A673 (cell line): ENCODE measurements around the gene MAN2B1.
"Not testable (repeated sequence)": the region's sequence is repeated elsewhere in the genome, so short reads cannot be mapped to it uniquely, and the experiment has no call there.

ENCODE experiments used
- EZH2 ChIP-seq: fragments of 200-600 bp; sonication (generic); IDR thresholded peaks from 2 replicates; pipeline ENCODE4 v1.6.1; 2017; ENCODE audit warnings: borderline replicate concordance, low read depth, mild to moderate bottlenecking, mixed read lengths, antibody characterized with exemption, low read length; ENCODE audit not compliant: poor library complexity, severe bottlenecking
- TF ChIP-seq, protein P1 (sequence below): fragments of 300-800, 200-600 bp; sonication (generic); conservative IDR thresholded peaks from 2 replicates; pipeline ENCODE4 v1.5.1; 2017; ENCODE audit warnings: low read depth, mild to moderate bottlenecking, antibody characterized with exemption, low read length, moderate library complexity, mixed read lengths

DNA sequence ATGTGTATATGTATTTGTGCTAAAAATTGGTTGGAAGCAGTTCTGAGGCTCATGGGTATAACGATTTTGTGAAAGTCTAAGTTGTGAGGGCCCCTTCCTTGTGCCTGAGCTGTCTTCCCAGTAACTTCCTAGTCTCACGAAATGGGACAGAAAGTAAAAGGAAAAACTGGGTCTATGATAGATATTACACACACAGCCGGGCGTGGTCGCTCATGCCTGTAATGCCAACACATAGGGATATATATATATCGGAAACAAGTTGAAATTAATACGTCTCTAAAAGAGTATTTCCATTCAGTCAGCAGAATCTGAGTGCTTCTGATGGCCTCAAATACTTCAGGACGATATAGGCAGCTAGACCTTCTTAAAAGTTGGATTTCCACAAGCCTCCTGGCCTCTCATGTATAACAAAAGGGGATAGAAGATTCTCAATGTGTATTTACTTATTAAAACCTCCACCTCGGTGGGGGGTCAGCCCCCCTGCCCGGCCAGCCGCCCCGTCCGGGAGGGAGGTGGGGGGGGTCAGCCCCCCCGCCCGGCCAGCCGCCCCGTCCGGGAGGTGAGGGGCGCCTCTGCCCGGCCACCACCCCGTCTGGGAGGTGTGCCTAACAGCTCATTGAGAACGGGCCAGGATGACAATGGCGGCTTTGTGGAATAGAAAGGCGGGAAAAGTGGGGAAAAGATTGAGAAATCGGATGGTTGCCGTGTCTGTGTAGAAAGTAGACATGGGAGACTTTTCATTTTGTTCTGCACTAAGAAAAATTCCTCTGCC is 45.1 kb downstream of the MAN2B1 start:
- TF ChIP-seq, protein P1, sequence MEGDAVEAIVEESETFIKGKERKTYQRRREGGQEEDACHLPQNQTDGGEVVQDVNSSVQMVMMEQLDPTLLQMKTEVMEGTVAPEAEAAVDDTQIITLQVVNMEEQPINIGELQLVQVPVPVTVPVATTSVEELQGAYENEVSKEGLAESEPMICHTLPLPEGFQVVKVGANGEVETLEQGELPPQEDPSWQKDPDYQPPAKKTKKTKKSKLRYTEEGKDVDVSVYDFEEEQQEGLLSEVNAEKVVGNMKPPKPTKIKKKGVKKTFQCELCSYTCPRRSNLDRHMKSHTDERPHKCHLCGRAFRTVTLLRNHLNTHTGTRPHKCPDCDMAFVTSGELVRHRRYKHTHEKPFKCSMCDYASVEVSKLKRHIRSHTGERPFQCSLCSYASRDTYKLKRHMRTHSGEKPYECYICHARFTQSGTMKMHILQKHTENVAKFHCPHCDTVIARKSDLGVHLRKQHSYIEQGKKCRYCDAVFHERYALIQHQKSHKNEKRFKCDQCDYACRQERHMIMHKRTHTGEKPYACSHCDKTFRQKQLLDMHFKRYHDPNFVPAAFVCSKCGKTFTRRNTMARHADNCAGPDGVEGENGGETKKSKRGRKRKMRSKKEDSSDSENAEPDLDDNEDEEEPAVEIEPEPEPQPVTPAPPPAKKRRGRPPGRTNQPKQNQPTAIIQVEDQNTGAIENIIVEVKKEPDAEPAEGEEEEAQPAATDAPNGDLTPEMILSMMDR, result not testable (repeated sequence)
- not testable (repeated sequence) for TF ChIP-seq EZH2
